HG02852 (cell line): ENCODE results near the gene FAM210A.

Source experiments
- ATAC-seq: cut with Tn5 transposase; IDR thresholded peaks from one replicate; pipeline ENCODE4 v1.9.1; 2021; ENCODE audit warnings: mild to moderate bottlenecking, moderate library complexity; ENCODE audit not compliant: unreplicated experiment

Gene FAM210A

GRCh38 chr18:13624563-13625237 is 101.7 kb downstream of the FAM210A start:
- no peak for ATAC-seq

- ATAC-seq: no peak
Measured at GRCh38 chr18:13623871-13624270, 102.5 kb downstream of the FAM210A start.

GRCh38 chr18:13623348-13623747 is 103.0 kb downstream of the FAM210A start:
- no peak for ATAC-seq

- ATAC-seq: no peak
Measured at GRCh38 chr18:13622751-13623150, 103.6 kb downstream of the FAM210A start.

- ATAC-seq: no peak
Measured at GRCh38 chr18:13621886-13622619, 104.3 kb downstream of the FAM210A start.

- no peak for ATAC-seq
Measured at GRCh38 chr18:13621446-13621849, 104.9 kb downstream of the FAM210A start.

- no peak for ATAC-seq
Measured at GRCh38 chr18:13620818-13621445, 105.4 kb downstream of the FAM210A start.

- ATAC-seq: no peak
Measured at GRCh38 chr18:13620206-13620672, 106.1 kb downstream of the FAM210A start.

GRCh38 chr18:13619505-13620205 is 106.7 kb downstream of the FAM210A start:
- no peak for ATAC-seq

- ATAC-seq: no peak
Measured at GRCh38 chr18:13618760-13619438, 107.5 kb downstream of the FAM210A start.

GRCh38 chr18:13617826-13618515 is 108.4 kb downstream of the FAM210A start:
- no peak for ATAC-seq

- no peak for ATAC-seq
Measured at GRCh38 chr18:13616525-13617035, 109.8 kb downstream of the FAM210A start.

GRCh38 chr18:13616041-13616440 is 110.3 kb downstream of the FAM210A start:
- no peak for ATAC-seq

GRCh38 chr18:13615432-13615861 is 110.9 kb downstream of the FAM210A start:
- no peak for ATAC-seq

GRCh38 chr18:13614641-13615288 is 111.6 kb downstream of the FAM210A start:
- no peak for ATAC-seq

- ATAC-seq: no peak
Measured at GRCh38 chr18:13613591-13614501, 112.5 kb downstream of the FAM210A start.
